GM03348 (cell line): Measurements from ENCODE around the gene PODN.
A peak's percentile ranks its signal among the peaks of the same experiment; 100 is the strongest.

ENCODE experiments used
- DNase-seq: peaks from one replicate; pipeline ENCODE4 v3.0.0; 2012; ENCODE audit warnings: low spot score

The PODN gene

GRCh38 chr1:53089478-53090226 lies 27.6 kb downstream of the PODN start:
- no peak for DNase-seq

GRCh38 chr1:53090227-53091147 lies 28.5 kb downstream of the PODN start:
- DNase-seq = no peak

- DNase-seq = peak; percentile 58
These were observed 30.0 kb downstream of the PODN start for GRCh38 chr1:53091841-53092645.

- no peak for DNase-seq
These were observed 30.8 kb downstream of the PODN start for GRCh38 chr1:53092659-53093450.

GRCh38 chr1:53093451-53093754 lies 31.4 kb downstream of the PODN start:
- no peak for DNase-seq

- DNase-seq = no peak
These were observed 31.9 kb downstream of the PODN start for GRCh38 chr1:53093778-53094532.

- DNase-seq = no peak
These were observed 32.5 kb downstream of the PODN start for GRCh38 chr1:53094533-53094919.

- DNase-seq = no peak
These were observed 42.4 kb downstream of the PODN start for GRCh38 chr1:53104289-53104913.

GRCh38 chr1:53107090-53107489 lies 45.1 kb downstream of the PODN start:
- no peak for DNase-seq

GRCh38 chr1:53107570-53108322 lies 45.7 kb downstream of the PODN start:
- DNase-seq = no peak

GRCh38 chr1:53108646-53109580 lies 46.9 kb downstream of the PODN start:
- peak; percentile 53 for DNase-seq

- DNase-seq = peak; percentile 54
These were observed 48.5 kb downstream of the PODN start for GRCh38 chr1:53110370-53111072.

GRCh38 chr1:53111073-53111556 lies 49.1 kb downstream of the PODN start:
- no peak for DNase-seq

- DNase-seq = no peak
These were observed 49.7 kb downstream of the PODN start for GRCh38 chr1:53111693-53112092.

GRCh38 chr1:53112271-53112774 lies 50.3 kb downstream of the PODN start:
- DNase-seq = peak; percentile 87

GRCh38 chr1:53112861-53113260 lies 50.8 kb downstream of the PODN start:
- DNase-seq = no peak

GRCh38 chr1:53114090-53114489 lies 52.1 kb downstream of the PODN start:
- no peak for DNase-seq
